Measurements from ENCODE around the gene DEPDC7.
"Not testable (repeated sequence)": the region's sequence is repeated elsewhere in the genome, so short reads cannot be mapped to it uniquely, and the experiment has no call there.

DEPDC7 gene

DNA sequence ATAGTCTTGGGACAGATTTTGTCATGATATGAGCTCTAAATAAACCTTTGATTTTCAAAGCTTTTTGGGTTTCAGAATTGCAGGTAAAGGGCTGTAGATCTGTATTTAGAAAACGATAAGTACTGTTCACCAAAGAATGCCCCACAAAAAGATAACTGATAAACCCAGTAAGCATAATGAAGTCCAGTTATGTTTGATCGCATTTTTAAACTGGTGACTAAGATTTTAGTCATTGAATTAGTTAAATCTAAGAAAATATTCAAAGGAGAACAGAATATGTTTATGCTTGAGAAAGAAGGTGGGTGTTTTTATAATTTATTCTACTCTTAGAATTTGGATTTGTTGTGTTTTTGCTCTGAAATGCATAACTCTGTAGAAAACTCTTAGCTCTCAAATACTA lies 11.6 kb downstream of the DEPDC7 start:
- DNase-seq, result no peak

DNA sequence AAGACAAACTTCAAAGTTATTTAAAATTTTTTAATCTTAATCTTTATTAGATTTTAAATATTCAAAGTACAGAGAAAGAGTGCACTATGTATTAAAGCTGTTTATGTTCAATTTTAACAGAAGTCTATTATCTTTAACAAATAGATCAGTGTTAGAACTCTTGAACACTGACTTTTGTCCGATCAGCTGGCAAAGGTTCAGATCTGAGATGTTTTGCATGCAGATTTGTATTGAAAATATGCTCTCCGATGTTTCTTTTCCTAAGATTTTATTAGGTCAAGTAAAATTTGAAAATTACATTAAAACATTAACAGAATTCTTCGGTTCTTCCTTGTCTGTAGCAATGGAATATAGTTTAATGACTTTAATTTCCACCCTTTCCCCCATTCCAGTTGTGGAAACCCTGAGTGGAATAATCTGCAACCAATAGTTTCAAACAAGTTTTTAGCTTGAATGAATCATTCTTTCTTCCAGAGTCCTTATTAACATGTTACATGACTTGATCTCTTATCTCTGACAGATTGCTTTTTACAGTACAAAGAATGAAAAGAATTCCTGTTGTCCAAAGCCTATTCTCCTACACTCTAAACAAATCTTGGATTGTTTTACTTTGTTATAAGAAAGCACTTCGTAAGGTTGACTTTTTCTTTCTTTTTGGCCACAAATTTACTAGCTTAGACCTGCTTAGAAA lies 12.3 kb downstream of the DEPDC7 start:
- peak in 1 of 2 experiments; percentile 8 for DNase-seq

DNA sequence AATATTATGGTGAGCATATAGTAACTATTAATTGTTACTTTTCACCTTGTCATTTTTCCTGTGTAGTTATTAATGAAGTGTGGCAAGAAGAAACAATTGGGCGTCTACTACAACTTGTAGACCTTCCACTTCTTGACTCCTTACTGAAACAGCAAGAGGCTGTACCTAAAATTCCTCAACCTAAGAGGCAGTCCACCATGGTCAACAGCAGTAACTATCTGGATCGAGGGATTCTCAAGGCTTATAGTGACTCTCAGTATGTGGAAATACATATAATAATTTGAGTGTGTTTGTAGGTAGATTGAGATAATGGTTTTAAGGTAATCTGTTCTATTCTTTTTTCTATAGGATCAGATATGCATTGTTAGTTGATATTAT lies 12.8 kb downstream of the DEPDC7 start:
- DNase-seq, result no peak

DNA sequence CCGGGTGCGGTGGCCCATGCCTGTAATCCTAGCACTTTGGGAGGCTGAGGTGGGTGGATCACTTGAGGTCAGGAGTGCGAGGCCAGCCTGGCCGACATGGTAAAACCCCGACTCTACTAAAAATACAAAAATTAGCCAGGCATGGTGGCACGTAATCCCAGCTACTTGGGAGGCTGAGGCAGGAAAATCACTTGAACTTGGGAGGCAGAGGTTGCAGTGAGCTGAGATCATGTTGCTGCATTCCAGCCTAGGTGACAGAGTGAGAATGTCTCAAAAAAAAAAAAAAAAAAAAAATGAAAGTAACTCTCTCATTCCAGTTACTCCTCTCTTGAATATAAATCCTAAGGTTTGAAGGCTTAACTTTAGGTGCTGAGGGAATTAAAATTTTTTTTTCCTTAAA lies 13.5 kb downstream of the DEPDC7 start:
- DNase-seq, result not testable (repeated sequence)

DNA sequence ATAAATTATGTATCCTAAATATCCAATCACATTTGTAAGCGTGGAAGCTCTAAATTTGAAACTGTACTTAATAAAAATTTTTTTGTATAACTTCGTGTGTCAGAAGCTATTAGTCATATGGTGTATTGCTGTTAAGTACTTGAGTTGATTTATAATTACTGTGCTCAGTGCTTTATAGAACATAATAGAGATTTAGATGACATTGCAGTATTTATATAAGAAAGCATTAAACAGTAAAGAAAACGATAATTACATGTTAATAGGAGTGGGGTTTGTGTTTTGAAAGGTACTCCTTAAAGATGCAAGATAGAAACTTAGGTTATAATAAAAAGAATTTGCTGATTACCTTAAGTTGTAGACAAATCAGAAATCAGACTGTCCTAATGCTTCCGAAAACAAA lies 17.8 kb downstream of the DEPDC7 start:
- no peak for DNase-seq

DNA sequence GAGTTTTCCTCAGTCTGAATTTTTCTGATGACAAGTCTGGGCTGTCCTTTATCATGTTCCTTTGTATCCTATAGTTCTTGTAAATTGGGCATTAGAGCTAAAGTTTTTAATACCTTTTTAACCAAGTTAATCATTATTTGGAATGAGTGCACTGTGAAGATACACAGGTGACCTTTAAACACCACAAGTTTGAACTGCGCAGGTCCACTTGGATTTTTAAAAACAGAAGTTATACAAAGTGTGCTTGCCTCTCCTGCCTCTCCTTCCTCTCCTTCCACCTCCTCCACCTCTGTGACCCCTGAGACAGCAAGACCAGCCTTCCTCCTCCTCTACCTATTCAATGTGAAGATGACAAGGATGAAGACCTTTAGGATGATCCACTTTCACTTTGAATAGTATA lies 19.3 kb downstream of the DEPDC7 start:
- no peak for DNase-seq

DNA sequence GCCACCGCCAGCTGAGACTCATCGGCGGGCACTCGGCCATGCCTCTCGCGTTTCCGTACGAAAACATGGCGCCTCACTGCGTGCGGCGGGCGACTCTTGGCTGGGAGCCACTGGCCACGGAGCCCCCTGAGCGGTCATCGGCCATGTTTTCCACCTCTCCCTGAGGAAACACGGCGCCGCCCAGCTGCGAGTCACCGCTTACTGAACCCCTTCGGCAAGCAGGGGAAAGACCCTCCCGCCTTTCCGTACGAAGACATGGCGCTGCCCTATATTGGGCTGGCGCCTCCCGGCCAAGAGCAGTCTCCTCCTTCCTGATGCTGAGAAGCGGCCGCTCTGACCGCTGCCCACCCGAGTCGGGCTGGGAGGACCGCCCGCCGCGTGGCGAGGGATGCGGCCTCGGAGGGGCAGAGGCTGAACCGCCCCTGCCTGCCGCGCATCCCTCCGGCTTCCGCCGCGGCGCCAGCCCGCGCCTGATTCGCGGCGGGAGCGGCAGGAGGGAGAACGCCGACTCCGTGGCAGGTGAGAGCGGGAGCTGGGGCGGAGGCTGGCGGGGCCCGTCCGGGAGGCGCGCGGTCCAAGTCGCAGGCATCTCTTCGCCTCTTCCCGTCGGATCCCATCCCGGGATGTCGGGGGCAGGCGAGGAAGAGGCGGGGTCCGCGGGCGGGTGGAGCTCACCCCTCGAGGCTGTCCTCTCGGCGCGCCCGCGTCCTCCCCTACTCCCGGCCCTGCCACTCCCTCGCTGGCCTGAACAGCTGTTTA lies 23.8 kb downstream of the DEPDC7 start, which contains the start of gene TCP11L1:
Gene TCP11L1, plus strand, starts transcription at position 299 of the 759 bp plus-strand sequence. CDS start 4,202 bp downstream, outside the sequence.
- peak; percentile 92 to 98 for DNase-seq

DNA sequence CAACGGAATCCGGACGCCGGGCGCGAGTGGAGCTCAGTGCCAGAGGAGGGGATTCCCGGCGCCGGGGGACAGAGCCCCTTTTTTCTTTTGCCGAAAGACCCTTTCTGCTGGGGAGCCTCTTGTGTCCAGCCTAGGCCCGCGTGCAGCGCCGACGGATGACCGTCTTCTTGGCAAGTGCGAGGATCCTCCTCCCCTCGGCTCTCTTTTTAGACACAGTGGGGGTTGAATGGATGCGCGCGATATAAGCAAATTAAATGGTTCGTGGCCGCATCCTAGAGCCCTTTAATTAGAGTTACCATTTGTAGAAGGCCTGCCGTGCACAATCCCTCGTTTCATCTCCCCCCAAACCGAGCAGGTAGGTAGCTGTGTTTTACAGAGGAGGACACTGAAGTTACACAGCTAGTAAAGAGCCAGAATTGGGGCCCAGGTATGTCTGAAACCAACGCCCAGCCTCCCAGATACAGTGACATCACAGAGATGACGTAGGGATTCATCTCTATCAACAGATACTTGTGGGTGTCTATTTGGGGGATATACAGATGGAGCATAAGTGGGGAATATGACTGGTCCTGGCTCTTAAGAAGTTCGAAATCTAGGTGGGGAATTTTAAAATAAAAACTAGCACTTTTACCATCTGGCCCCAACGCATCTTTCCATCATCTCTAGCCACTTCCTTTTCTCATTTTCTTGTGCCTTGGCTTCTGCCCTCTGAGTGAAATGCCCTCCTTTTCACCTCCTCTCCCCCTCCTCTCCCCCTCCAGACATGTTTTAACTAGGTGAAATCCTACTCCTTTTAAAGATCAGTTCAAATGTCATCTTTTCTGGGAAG lies 24.6 kb downstream of the DEPDC7 start:
- DNase-seq, result peak; percentile 84 to 85

DNA sequence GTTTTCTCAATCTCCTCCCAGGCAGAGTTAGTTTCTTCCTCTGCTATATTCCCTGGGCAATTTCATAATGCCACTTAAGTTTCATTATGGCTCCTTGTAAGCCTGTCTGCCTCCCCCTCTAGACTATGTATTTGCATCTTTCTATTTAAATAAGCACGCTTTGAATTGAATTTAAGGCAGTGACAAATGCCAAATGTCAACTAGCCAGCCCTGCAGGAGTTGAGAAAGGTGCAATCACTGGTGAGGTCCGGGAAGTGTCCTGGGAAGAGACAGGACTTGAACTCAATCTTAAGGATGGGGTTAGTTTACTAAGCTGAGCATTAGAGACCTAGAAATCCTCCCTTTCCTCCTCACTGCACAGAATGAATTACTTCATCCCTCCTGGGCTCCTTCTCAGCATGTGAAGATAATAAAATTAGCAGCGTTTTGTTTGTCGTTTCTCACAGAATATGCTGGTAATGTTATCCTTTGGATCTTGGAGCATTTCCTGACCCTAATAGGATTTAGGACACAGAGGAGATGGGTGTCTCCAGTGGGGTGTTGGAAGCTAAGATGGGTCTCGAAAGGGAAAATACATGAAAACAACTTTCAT lies 25.3 kb downstream of the DEPDC7 start:
- DNase-seq, result peak; percentile 33 to 42

DNA sequence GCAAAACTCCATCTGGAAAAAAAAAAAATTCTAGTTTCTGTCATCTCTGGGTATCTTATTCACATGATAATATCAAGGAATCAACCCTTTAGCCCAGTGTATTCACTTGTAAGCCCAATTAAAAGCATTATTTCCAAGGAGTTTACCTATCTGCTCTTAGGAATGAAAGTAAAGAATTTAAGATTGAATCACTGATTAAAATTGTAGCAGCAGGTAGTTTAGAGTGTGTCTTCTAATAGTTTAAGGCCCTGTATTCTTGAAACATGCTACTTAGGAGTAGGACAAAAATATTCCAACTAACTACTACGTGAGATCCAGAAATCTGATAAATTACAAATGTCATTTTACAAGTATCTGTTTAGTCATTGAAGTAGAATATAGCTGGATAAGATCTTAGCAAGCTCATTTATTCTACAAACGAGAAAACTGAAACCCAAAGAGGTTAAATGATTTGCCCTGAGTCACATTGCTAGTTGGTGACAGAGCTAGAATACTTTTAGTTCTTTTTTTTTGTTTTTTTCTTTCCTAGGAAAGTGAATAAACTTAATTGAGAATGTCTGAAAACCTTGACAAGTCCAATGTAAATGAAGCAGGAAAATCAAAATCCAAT lies 27.6 kb downstream of the DEPDC7 start:
- no peak for DNase-seq

DNA sequence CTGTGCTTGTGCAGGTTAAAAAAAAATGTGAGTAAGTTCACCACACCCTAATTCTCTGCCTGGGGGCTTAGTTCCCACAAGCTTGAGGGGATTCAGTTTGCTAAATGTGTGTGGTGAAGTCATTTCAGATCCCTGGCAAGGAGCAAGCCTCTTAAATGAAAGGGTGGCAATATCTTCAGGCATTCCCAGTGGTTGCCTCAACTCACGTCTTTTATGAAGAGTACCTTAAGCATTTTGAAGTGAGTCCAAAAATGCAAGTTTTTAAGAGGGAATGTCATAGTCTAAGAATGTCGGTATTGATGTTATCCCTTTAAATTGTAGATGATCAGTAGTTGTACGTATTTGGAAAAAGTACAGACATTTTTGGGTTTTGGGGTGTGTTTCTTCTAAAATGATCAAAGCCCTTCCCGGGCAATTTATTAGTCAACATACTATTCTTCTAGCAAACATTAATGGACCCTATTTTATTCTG lies 28.6 kb downstream of the DEPDC7 start:
- no peak for DNase-seq

DNA sequence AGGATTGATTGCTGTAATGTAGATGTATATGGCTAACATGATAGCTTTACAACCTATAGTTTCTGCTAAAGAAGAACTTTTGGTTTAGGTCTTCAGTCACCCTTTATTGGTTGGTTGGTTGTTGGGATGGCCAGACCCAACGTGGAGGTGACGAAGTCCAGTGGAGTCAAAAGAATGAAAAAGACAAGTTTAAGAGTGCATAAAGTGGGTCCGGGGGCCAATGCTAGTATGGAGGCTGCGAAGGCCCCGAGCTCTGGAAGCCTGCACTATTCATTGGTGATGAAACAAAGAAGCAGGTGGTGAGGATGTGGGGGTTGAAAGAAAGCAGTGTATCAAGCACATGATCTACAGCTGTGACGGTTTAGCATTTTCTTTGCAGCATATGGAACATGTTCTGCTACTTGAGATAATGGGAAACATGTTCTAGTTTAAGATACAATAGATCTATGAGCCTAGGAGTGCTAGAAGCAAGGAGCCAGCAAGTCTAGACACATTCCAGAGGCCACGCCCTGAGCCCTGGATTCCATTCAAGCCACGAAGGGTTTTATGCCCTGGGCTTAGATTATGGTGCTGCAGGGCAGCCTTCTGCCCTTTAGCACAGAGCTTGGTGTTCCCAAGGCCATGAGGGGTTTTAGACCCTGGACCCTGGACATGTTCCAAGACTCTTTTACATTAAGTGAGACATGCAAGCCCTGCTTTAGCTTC lies 30.0 kb downstream of the DEPDC7 start:
- no peak for DNase-seq

DNA sequence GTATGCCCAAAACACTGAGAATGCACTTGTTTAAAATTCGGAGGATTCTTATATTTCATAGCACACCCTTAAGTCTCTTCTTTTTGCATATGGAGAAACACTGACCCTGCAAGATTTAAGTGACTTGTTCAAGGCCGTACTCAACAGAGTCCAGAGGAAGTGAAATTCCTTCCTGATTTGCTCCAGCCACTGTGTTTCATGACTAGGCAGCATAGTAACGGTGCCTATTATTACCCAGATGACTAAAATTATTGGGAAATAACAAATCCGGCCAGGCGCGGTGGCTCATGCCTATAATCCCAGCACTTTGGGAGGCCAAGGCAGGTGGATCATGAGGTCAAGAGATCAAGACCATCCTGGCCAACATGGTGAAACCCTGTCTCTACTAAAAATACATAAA lies 33.0 kb downstream of the DEPDC7 start:
- not testable (repeated sequence) for DNase-seq

DNA sequence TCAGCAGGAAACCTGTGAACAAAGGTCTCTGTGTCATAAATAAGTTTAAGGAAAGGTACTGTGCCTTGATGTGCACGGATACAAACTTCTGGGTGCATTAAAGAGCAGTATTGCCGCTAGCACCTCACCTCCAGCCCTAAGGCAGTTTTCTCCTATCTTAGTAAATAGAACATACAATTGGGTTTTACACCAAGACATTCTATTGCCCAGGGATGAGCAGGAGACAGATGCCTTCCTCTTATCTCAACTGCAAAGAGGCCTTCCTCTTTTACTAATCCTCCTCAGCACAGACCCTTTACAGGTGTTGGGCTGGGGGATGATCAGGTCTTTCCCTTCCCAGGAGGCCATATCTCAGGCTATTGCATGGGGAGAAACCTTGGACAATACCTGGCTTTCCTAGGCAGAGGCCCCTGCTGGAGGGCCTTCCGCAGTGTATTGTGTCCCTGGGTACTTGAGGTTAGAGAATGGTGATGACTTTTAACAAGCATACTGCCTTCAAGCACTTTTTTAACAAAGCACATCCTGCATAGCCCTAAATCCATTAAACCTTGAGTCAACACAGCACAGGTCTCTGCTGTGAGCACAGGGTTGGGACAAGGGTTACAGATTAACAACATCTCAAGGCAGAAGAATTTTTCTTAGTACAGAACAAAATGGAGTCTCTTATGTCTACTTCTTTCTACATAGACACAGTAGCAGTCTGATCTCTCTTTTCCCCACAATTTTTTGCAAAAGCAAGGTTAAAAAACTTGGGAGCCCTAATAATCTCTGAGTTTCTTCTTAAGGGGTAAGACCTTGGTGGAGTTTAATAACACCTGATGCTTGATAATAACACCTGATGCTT lies 34.1 kb downstream of the DEPDC7 start:
- not testable (repeated sequence) for DNase-seq

DNA sequence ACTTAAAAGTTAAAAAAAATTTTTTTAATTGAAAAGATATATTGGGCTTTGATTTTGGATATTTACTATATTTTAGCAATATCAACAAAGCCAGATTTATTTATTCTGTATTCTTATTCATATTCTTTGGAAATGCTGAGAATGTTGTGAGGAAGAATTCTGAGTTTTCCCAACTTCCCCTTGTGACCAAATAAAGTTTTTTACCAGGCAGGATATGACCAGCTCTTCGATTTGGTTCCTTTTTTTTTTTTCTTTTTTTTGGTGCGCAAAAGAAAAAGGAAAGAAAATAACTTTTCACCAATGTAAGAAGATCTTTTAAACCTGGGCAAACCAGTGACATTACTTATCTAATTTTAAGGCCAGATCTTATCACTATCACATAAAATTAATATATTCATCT lies 36.6 kb downstream of the DEPDC7 start:
- DNase-seq, result no peak

DNA sequence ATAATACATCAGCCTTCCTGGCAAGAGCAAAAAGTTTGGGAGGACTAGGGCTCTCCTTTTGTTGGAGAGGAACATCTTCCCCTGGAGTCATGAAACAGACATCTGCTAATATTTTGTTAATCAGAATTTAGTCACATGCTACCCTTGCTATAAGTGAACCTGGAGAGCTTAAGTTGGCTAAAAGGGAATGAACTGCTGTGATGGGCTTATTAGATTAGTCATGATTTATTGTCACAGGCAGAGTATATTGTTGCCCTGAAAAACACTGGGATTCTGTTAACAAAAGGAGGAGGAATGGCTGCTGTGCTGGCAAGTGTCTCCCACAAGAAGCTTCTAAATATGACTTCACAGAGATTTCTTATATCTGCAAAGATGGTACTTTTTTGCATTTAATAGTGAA lies 39.7 kb downstream of the DEPDC7 start:
- no peak for DNase-seq

DNA sequence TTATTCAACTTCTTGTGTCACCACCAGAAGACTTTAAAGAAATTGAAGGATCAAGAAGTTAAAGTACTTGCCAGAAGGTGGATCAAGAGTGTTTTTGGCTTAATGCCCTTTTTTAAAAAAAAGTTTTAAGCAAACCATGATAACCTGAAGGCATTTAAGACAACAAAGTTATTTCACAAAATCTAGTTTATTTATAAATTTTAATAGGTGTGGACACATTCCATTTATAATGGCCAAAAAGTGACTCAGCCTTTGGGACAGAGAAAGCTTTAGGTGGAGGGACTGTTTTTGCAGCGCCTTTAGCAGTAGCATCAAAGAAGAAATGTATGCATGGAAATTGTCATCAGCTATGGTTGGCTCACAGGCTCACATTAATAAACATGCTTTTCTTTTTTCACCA lies 41.6 kb downstream of the DEPDC7 start:
- DNase-seq, result no peak

DNA sequence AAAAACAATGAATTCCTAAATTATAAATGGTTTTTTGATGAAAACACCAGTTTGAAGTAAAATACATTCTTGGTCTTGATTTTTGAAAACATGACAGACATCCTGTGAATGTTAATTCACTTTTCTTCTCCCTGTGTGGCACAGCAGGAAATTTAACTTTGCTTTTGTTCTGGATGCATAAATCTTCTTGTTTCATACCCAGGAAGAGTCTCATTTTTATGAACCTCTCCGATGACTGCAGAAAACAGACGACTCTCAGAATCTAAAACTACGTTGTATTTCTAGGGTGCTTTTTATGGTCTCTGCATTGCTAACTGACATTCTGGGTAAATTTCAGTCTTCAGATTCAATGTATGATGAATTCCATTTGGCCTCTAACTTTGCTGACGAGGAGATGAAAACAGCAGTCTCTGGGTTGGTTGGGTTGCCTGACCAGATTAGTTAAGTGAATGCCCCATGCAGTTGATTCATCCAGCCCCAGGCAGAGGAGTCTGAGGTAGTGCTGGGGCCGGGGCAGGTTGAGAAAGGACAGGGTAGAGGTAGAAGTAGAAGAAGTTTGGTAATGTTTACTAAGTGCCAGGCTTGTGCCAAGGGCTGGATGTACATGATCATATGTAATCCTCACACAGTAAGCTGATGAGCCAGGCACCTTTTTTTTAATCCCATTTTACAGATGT lies 43.8 kb downstream of the DEPDC7 start:
- DNase-seq, result no peak

DNA sequence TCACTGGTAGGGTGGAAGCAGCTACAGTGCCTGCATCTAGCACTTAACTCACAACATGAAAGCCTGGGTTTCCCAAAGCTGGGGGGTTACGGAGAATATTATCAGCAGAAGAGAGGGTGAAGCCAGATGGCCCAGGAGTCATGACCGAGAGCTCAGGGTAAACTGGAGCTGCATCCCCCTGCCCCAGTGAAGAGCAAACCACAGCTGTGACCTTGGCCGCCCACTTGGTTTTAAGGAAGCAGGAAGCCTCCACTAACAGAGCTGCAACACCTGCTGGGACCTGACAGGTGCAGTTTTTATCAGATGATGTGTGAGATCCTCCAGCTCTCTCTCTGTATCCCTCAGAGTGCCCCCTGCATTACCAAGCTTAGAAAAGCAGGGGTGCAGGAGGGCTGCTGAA lies 44.6 kb downstream of the DEPDC7 start:
- DNase-seq, result peak in 1 of 2 experiments; percentile 43

DNA sequence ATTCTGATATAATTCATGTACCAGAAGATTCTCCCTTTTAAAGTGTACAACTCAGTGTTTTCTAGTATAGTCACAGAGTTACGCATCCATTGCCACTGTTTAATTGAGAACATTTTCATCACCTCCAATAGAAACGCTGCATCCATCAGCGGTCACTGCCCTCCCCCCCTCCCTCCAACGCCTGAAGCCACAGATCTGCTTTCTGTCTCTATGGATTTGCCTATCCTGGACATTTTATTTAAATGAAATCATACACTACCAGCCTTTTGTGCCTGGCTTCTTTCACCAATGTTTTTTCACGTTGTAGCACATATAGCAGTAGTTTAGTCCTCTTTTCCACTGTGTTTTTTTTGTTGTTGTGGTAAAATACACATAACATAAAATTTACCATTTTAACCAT lies 46.5 kb downstream of the DEPDC7 start:
- DNase-seq, result peak; percentile 90 to 92

Data from NCI-H526 (cell line).